NCI-H2107 (cell line): ENCODE measurements around the gene XRRA1.
"Not testable (repeated sequence)": the region's sequence is repeated elsewhere in the genome, so short reads cannot be mapped to it uniquely, and the experiment has no call there.

Source experiments
- DNase-seq: peaks from one replicate; lab custom pipeline; 2025; lab: John Stamatoyannopoulos, UW

The XRRA1 gene

GRCh38 chr11:74895340-74896116 lies 53.4 kb downstream of the XRRA1 start:
- no peak for DNase-seq

GRCh38 chr11:74893015-74893414 lies 55.9 kb downstream of the XRRA1 start:
- not testable (repeated sequence) for DNase-seq

- no peak for DNase-seq
Measured at GRCh38 chr11:74877132-74877531, 71.8 kb downstream of the XRRA1 start.

GRCh38 chr11:74871037-74871436 lies 77.9 kb downstream of the XRRA1 start:
- no peak for DNase-seq

GRCh38 chr11:74870485-74870884 lies 78.4 kb downstream of the XRRA1 start:
- no peak for DNase-seq

- no peak for DNase-seq
Measured at GRCh38 chr11:74866557-74866956, 82.3 kb downstream of the XRRA1 start.

GRCh38 chr11:74863410-74863809 lies 85.5 kb downstream of the XRRA1 start:
- no peak for DNase-seq

- no peak for DNase-seq
Measured at GRCh38 chr11:74860743-74861142, 88.1 kb downstream of the XRRA1 start.

- no peak for DNase-seq
Measured at GRCh38 chr11:74853223-74853622, 95.7 kb downstream of the XRRA1 start.

GRCh38 chr11:74849525-74850391 lies 99.1 kb downstream of the XRRA1 start:
- DNase-seq = no peak

GRCh38 chr11:74847895-74848294 lies 101.0 kb downstream of the XRRA1 start:
- no peak for DNase-seq

GRCh38 chr11:74847395-74847794 lies 101.5 kb downstream of the XRRA1 start:
- no peak for DNase-seq

GRCh38 chr11:74846770-74847169 lies 102.1 kb downstream of the XRRA1 start:
- DNase-seq = no peak

- DNase-seq = no peak
Measured at GRCh38 chr11:74845978-74846517, 102.8 kb downstream of the XRRA1 start.

- no peak for DNase-seq
Measured at GRCh38 chr11:74844865-74845264, 104.0 kb downstream of the XRRA1 start.

GRCh38 chr11:74844072-74844471 lies 104.8 kb downstream of the XRRA1 start:
- no peak for DNase-seq

- no peak for DNase-seq
Measured at GRCh38 chr11:74842967-74843366, 105.9 kb downstream of the XRRA1 start.

GRCh38 chr11:74840486-74840885 lies 108.4 kb downstream of the XRRA1 start:
- no peak for DNase-seq

- DNase-seq = no peak
Measured at GRCh38 chr11:74839971-74840370, 108.9 kb downstream of the XRRA1 start.

GRCh38 chr11:74839446-74839845 lies 109.4 kb downstream of the XRRA1 start:
- DNase-seq = no peak

- no peak for DNase-seq
Measured at GRCh38 chr11:74838188-74838587, 110.7 kb downstream of the XRRA1 start.

- no peak for DNase-seq
Measured at GRCh38 chr11:74837191-74837590, 111.7 kb downstream of the XRRA1 start.

- DNase-seq = no peak
Measured at GRCh38 chr11:74826901-74827300, 122.0 kb downstream of the XRRA1 start.
